Hematopoietic multipotent progenitor cell treated with erythropoietin and hydrocortisone succinate and interleukin-3 and kit ligand, for 4 days (in vitro differentiated cells): ENCODE data around the gene CPD.
"Not testable (repeated sequence)": the region's sequence is repeated elsewhere in the genome, so short reads cannot be mapped to it uniquely, and the experiment has no call there.

ENCODE experiments used
- DNase-seq: peaks from one replicate; pipeline ENCODE4 v3.0.0-alpha.2; 2015

CPD gene

DNA sequence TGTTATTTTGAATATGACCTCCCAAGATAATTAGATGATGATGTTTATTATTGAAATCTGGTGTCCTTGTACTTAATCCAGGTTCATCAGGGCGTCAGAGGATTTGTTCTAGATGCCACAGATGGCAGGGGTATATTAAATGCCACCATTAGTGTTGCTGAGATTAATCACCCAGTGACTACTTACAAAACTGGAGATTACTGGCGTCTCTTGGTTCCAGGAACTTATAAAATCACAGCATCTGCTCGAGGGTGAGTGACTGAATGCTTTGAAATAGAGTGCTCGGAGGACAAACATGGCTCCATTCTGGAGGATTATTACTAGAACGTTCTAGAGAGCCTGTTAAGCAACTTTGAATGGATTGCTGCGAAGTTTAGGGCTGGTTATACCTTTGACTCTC, 65.0 kb downstream of the CPD start:
- no peak for DNase-seq

- not testable (repeated sequence) for DNase-seq
Measured at GRCh38 chr17:30446640-30447039, 67.9 kb downstream of the CPD start.

DNA sequence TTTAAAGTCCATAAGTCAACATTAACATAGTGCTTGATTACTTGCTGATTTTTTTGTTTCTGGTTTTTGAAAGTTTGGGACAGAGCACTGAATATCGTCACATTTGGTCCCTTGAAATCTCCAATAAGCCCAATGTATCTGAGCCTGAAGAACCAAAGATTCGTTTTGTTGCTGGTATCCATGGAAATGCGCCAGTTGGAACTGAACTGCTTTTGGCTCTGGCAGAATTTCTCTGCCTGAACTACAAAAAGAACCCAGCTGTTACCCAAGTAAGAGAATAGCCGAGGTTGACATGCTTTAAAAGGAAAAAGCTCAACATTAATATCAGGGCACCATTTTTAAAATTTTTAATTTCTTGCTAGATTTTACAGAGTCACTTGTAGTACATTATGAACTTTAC, 70.8 kb downstream of the CPD start:
- DNase-seq: no peak

GRCh38 chr17:30450125-30451027, 71.6 kb downstream of the CPD start:
- DNase-seq: no peak

- no peak for DNase-seq
Measured at GRCh38 chr17:30454635-30455034, 75.9 kb downstream of the CPD start.

- DNase-seq: no peak
Measured at GRCh38 chr17:30458371-30458770, 79.6 kb downstream of the CPD start.

DNA sequence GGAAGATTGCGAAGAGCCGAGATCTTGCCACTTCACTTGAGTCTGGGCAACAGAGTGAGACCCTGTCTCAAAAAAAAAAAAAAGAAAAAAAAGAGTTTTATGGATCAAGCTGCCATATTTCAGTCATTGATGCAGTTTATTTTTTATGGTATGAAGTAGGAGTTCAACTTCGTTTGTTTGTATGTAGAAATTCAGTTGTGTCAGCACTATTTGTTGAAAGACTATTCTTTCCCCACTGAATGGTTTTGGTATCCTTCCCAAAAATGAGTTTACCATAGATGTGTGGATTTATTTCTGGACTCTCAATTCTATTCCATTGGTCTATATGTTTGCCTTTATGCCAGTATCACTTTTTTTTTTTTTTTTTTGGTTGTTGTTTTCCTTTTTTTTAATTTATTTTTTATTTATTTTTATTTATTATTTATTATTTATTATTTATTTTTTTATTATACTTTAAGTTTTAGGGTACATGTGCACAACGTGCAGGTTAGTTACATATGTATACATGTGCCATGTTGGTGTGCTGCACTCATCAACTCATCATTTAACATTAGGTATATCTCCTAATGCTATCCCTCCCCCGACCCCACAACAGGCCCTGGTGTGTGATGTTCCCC, 80.2 kb downstream of the CPD start:
- not testable (repeated sequence) for DNase-seq

- no peak for DNase-seq
Measured at GRCh38 chr17:30468465-30468864, 89.7 kb downstream of the CPD start.

DNA sequence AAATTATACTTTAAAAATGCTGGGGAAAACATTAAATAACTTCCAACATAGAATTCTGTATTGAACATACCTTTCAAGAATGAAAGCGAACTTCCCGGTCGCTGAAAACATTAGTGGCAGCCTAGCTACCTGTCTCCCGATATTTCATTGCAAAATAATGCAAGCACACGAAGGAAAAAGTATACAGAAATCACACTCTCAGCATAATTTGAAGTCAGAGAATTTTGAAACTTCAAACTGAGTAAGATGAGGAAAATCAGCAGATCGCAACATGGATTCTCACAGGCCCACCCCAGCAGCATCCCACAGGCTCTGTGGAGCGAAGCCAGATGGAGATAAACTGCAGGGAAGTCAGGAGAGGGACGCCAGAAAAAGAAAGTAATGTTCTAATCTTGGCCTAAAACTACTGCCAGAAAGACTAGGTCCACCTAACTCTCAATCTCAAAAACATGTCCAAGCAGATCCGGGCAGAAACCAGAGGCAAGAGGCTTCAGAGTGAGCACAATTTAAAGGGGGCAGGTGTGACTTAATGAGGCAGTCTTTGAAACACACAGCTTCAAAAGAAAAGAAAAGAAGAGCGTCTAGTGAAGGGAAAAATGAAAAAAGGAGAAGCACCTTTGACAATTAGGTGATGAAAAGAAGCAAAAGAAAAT, 93.6 kb downstream of the CPD start:
- DNase-seq: no peak

DNA sequence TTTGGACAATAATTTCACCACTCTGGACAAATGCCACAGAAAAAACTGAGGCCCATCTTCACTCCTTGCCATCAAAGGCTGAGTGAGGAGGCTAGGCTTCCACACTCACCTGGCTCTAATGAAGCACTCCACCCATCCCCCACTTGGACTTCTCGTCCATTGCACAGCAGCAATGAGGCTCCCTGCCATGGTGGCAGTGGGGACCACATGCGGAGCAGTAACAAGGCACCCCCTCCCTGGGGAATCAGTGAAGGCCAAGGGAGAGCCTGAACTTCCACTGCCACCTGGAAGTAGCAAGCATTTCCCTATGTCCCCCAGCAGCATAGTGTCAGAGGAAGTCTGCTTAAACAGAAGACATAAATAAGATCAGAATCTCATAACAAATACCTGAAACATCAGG, 96.5 kb downstream of the CPD start:
- no peak for DNase-seq

DNA sequence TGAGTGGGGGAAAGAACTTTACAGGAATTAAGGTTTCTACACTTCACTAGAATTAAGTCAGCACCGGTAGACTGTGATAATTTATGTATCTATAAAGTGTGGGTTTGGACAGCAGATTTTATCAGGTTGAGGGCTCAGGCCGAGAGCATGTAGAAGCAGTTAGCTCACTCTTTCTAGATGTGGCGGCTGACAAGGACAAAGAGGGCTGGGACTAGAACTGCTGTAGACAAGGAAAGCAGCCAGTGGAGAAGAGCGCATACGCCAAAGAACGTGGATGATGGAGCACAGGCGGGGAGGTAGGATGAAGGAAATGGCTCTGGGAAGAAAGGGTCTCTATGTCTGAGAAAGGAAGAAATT, 98.0 kb downstream of the CPD start:
- DNase-seq: peak; percentile 77

GRCh38 chr17:30477083-30477773, 98.5 kb downstream of the CPD start, which contains the start of gene GOSR1:
GOSR1 (plus strand) TSS chr17:30477408; CDS start chr17:30477434, 26 bp downstream.
- peak; percentile 98 for DNase-seq

GRCh38 chr17:30477774-30478115, 99.0 kb downstream of the CPD start:
- peak; percentile 32 for DNase-seq

DNA sequence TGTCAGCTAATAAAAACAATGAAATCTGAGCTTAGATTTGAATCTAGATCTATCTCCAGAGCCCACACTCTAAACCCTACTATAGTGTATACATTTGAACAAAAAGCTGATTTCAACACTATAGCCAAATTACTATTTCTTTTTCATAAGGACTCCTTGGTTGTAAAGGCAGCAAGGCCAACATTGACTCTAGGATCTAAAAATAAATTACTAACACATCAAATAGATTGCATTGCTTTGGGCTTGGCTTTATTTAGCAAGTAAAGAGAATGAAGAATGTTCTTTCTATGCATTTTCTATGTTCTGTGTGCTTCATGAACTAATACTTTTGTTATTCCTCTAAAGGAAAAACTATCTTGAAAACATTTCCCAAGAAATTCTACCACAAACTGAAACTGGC, 103.8 kb downstream of the CPD start:
- no peak for DNase-seq

DNA sequence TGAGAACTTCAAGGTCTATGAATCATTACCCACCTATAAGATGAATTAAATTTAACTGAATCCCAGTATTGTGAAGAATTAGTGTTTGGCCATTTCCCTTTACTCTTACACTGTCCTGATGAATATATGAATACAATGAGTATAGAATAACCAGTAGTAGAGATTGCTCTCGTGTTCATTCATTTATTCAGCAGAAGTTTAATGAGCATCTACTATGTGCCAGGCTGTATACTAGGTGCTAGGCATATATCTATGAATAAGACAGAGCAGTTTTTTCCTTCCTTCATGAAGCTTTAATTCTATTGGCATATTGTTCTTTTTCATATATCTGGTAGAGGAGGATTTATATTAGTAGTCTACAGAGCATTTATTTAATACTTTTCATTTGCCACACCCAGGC, 104.4 kb downstream of the CPD start:
- DNase-seq: no peak

DNA sequence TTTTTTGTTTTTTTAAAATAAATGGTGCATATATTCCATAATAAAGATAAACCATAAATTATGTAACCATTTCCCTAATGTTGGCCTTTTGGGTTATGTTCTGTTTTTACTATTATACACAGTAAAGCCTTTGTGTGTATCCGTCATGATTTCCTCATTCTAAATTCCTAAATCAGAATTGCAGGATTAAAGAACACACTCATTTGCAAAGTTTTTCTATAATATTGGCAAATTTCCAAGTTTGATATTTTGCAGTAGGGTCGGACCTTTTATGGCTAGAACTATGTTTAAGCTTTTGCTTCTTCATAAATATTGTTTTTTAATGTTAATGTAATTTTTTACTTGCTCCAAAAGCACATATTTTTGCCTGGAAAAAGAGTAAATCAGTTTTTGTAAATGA, 115.1 kb downstream of the CPD start:
- no peak for DNase-seq

GRCh38 chr17:30495586-30495985, 116.9 kb downstream of the CPD start:
- DNase-seq: peak; percentile 15

DNA sequence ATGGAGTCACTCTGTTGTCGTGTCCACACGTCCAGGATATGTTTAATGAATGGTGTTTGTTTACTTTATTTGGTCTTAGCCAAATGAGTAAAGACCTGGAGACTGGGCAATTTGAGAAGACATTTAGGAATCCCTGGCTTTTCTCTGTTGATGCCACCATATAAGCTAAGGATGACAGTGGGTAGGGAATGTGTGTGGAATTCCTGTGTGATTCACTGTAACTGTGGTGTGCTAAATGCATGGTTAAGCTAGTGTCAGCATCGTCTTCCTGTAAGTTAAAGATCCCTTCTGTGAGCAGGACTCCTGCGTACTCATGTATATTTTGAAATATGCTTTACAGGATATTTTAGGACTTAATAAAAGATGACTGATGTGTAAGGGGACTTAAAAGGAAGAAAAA, 124.8 kb downstream of the CPD start:
- no peak for DNase-seq

DNA sequence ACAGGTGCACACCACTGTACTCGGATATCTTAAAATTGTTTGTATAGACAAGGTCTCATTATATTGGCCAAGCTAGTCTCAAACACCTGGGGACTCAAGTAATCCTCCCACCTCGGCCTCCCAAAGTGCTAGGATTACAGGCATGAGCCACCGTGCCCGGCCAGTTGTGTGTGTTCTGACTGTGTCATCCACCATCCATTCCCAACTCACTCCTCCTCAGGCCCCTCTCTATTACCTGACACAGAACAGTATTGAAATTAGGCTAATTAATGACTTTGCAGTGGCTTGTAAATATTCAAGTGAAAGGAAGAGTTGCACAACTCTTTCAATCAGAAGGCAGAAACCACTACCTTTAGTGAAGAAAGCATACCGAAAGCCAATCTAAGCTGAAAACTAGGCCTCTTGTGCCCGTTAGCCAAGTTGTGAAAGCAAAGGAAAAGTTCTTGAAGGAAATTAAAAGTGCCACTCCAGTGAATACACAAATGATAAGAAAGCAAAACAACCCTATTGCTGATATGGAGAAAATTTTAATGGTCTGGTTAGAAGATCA, 127.2 kb downstream of the CPD start:
- peak; percentile 19 for DNase-seq

DNA sequence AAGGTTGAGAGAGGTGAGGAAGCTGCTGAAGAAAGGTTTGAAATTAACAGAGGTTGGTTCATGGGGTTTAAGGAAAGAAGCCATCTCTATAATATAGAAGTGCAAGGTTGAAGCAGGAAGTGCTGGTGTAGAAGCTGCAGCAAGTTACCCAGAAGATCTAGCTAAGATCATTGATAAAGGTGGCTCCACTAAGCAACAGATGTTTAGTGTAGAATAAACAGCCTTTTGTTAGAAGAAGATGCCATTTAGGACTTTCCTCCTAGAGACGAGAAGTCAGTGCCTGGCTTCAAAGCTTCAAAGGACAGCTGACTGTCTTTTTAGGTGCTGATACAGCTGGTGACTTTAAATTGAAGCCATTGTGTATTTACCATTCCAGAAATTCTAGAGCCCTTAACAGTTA, 127.8 kb downstream of the CPD start:
- peak; percentile 10 for DNase-seq

- DNase-seq: no peak
Measured at GRCh38 chr17:30513346-30513745, 134.6 kb downstream of the CPD start.

DNA sequence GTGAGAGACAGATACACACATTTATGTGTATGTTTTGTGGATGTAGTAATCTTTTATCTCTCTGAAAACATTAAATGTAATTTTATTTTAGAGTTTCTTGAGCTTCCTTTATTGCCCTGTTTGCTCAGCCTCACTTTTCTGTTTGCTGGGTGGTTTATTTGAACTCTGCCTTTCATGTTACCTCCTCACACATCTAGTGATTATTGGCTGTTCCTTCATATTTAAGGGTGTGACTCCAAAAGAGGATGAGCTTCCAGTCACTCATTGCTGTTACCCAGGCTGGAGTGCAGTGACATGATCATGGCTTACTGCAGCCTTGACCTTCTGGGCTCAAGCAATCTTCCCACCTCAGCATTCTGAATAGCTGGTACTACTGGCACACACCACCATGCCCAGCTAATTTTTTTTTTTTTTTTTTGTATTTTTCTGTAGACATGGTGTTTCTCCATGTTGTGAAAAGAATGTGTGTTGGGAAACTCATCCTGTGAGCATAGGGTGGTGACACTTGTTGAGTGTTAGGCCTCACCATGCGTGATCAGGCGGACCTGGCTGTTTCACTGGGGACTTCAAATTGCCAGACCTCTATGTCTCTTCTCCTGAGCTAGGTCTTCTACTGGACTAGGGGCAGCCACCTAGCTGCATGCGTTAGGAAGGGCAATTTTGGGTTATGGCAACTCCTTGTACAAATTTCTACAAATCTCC, 136.3 kb downstream of the CPD start:
- no peak for DNase-seq

DNA sequence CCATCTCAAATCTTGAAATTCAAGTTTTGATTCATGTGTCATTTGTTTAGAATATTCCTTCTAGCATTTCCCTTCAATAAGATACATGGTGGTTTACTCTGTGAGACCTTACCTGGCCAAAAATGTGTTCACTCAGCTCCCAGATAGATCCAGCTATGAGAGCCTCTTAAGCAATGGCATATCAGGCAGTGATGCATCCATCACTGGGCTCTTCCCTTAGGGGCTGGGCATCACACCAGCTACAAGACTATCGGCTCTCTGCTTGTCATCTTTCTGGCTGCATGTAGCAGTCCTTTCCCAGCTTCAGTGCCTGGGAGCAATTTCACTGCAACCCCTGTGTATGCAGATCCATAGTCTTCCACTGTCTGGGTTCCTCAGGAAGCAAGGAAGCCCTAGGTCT, 139.1 kb downstream of the CPD start:
- DNase-seq: no peak
